PC-3 (cell line): ENCODE results near the gene LRRC8A. TPM values are rescaled to one million over a fixed set of nuclear protein-coding genes. Genes with fewer than 3 reads are reported as not detected.
A peak's percentile ranks its signal among the peaks of the same experiment; 100 is the strongest.
"Not testable (repeated sequence)": the region's sequence is repeated elsewhere in the genome, so short reads cannot be mapped to it uniquely, and the experiment has no call there.

Experiments
- ATAC-seq: fragments of 200-7000 bp; cut with Tn5 transposase; 2 replicates; pipeline ENCODE4 v1.9.1; 2020; ENCODE audit warnings: mild to moderate bottlenecking, moderate library complexity
- BruUV-seq: library from RNA; stranded (reverse); fragments of 400-500 nt; replicated peaks from 2 replicates; lab custom pipeline; 2021; lab: Mats Ljungman, UMichigan
- CTCF ChIA-PET: fragments of 300-600 bp; sonication (Branson Sonifier 250); formaldehyde crosslinking; loops from one replicate; lab custom pipeline; 2022; ENCODE audit warnings: antibody characterized with exemption; lab: Charles Lee
- POLR2A ChIA-PET: fragments of 300-600 bp; sonication (Branson Sonifier 250); formaldehyde crosslinking; loops from one replicate; lab custom pipeline; 2022; ENCODE audit warnings: antibody characterized with exemption; ENCODE audit not compliant: unreplicated experiment; lab: Charles Lee
- DNase-seq: peaks from one replicate; pipeline ENCODE4 v3.0.0-alpha.2; 2015
- H2AFZ ChIP-seq: fragments of 300-600 bp; sonication (generic); 2 replicates; pipeline ENCODE4 v1.6.0; 2016; ENCODE audit warnings: antibody characterized with exemption, low read length
- H3F3A ChIP-seq: fragments of 300-600 bp; sonication (generic); one replicate; pipeline ENCODE4 v1.6.0; 2017; ENCODE audit warnings: antibody characterized with exemption, low read length, control low read depth, mild to moderate bottlenecking; ENCODE audit not compliant: unreplicated experiment
- H3K27ac ChIP-seq: fragments of 300-600 bp; sonication (generic); 2 replicates; pipeline ENCODE4 v1.5.1; 2016; ENCODE audit warnings: mild to moderate bottlenecking, low read length
- H3K27me3 ChIP-seq: fragments of 300-600 bp; sonication (generic); 2 replicates; pipeline ENCODE4 v1.6.1; 2016; ENCODE audit warnings: low read length, mixed read lengths
- H3K36me3 ChIP-seq: fragments of 300-600 bp; sonication (generic); 2 replicates; pipeline ENCODE4 v1.6.1; 2016; ENCODE audit warnings: low read depth, mixed run types, low read length, mixed read lengths
- H3K4me1 ChIP-seq: fragments of 300-600 bp; sonication (generic); 2 replicates; pipeline ENCODE4 v1.5.1; 2016; ENCODE audit warnings: low read length; ENCODE audit not compliant: insufficient read depth
- H3K4me2 ChIP-seq: fragments of 300-600 bp; sonication (generic); 2 replicates; pipeline ENCODE4 v1.6.0; 2016; ENCODE audit warnings: low read length
- H3K4me3 ChIP-seq: fragments of 300-600 bp; sonication (generic); 2 replicates; pipeline ENCODE4 v1.5.1; 2016; ENCODE audit warnings: mild to moderate bottlenecking, low read length, mixed read lengths
- H3K79me2 ChIP-seq: fragments of 300-600 bp; sonication (generic); 2 replicates; pipeline ENCODE4 v1.6.1; 2017; ENCODE audit warnings: low read length, mixed read lengths
- H3K9ac ChIP-seq: fragments of 300-600 bp; sonication (generic); 2 replicates; pipeline ENCODE4 v1.6.0; 2016; ENCODE audit warnings: mild to moderate bottlenecking, low read length
- H3K9me2 ChIP-seq: fragments of 300-600 bp; sonication (generic); replicated peaks from 2 replicates; pipeline ENCODE4 v1.6.1; 2016; ENCODE audit warnings: mixed run types, low read length, mixed read lengths
- H3K9me3 ChIP-seq: fragments of 300-600 bp; sonication (generic); 2 replicates; pipeline ENCODE4 v1.6.1; 2016; ENCODE audit warnings: low read length, mixed read lengths
- H4K20me1 ChIP-seq: fragments of 300-600 bp; sonication (generic); 2 replicates; pipeline ENCODE4 v1.6.1; 2016; ENCODE audit warnings: low read length, mixed read lengths
- CTCF ChIP-seq: fragments of 300-600 bp; sonication (generic); conservative IDR thresholded peaks from 2 replicates; pipeline ENCODE4 v1.5.1; 2017; ENCODE audit warnings: antibody characterized with exemption, low read depth, mild to moderate bottlenecking, low read length
- EZH2 ChIP-seq: fragments of 300-600 bp; sonication (generic); IDR thresholded peaks from one replicate; pipeline ENCODE4 v1.6.1; 2017; ENCODE audit warnings: antibody characterized with exemption, mild to moderate bottlenecking, low read length; ENCODE audit not compliant: unreplicated experiment
- EZH2phosphoT487 ChIP-seq: fragments of 300-600 bp; sonication (generic); IDR thresholded peaks from 2 replicates; pipeline ENCODE4 v1.6.1; 2018; ENCODE audit warnings: mild to moderate bottlenecking, antibody characterized with exemption, low read length, borderline replicate concordance
- intact Hi-C: fragments of 100-400 bp; cut with micrococcal nuclease; formaldehyde crosslinking; loops from 2 replicates; pipeline ENCODE4 v1.9.0; 2023
- total RNA-seq: library from RNA; depleted of rRNA; stranded (reverse); fragments of >200 nt; gene quantifications from 2 replicates; pipeline ENCODE4 v1.2.3, GENCODE V29; 2014

LRRC8A gene
- total RNA-seq, 1 experiment from 2014 or later = 65.5 TPM

DNA sequence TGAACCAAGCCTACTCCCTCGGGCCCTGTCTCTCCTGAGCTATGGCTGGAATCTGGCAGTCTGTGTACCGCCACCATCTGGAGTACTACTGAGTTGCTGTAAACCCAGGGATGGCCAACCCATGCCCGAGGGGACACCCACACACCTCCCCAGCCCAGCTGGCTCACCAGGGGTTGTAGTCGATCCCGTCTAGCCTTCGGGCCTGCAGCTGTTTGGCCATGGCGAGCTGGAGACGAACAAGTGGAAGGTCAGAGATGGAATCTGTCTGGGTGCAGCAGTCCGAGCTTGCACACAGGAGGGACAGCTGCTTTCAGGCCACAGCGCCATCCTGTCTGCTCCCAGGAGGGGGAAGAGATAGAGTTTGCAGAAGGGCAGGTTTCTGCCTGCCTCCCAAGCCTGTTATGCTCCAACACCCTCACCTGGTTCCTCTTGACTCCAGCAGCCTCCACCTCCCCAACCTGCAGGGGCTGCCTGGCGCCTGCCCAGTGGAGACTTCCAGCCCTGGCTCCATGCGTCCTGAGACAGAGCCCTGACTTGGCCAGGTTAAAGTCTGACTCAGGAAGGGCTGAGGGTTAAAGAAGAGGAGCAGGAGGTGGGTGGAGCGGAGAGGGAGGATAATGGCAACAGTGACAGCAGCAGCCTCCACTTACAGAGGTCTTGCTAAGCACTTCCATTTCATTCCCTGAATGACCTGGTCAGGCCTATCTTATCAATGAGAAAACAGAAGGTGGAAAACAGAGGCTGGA is 36.6 kb upstream of the LRRC8A start:
- Histone ChIP-seq H3K27me3 (no peaks in the 10 kb centered on the region), H3F3A (no peaks in the 10 kb centered on the region), H3K4me3 (no peak overlapping the region), H2AFZ (no peak overlapping the region), H3K9me2 (no peaks in the 10 kb centered on the region), H3K79me2 (no peaks in the 10 kb centered on the region), H3K27ac (0 out of 2 replicates have a peak overlapping the region, but pooled peaks have one; percentile 3), H3K4me1 (no peaks in the 10 kb centered on the region), H3K4me2 (no peak overlapping the region), H3K9ac (no peak overlapping the region), H4K20me1 (no peaks in the 10 kb centered on the region), H3K36me3 (no peaks in the 10 kb centered on the region), H3K9me3 (no peaks in the 10 kb centered on the region)
- CTCF ChIA-PET = interaction anchor here (0.5 kb wide), 1 partner anchor 10 kb away, joined by 3 read pairs; no protein-coding TSS in a partner anchor
- no peak for TF ChIP-seq EZH2
- TF ChIP-seq EZH2phosphoT487 = no peak
- TF ChIP-seq CTCF = no peak
- no peak for ATAC-seq
- BruUV-seq = no TSS peak
- POLR2A ChIA-PET = no interaction called here
- no peak for DNase-seq
- intact Hi-C loops = no loop called here

DNA sequence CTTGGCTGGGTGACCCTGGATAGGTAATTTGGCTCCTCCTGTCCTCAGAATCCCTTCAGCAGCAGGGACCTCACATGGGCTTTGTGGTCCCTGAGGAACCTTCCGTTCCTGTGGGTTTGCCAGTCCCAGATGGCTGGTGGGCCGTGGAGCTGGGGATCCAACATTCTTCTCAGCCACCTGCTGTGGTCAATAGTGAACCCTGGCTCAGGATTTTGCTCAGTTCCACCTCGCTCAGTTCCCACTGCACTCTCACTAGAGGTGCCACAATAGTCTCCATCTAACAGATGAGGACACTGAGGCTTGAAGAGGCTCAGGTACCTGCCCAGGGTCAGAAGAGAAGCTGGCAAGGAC is 35.3 kb upstream of the LRRC8A start:
- DNase-seq = no peak
- BruUV-seq = no TSS peak
- ChIA-PET CTCF (no interaction called here), POLR2A (no interaction called here)
- Histone ChIP-seq H3K4me2 (no peak overlapping the region), H3K4me3 (no peak overlapping the region), H2AFZ (no peak overlapping the region), H3K9me2 (no peaks in the 10 kb centered on the region), H4K20me1 (no peaks in the 10 kb centered on the region), H3K79me2 (no peaks in the 10 kb centered on the region), H3K9me3 (no peaks in the 10 kb centered on the region), H3K27me3 (no peaks in the 10 kb centered on the region), H3F3A (no peaks in the 10 kb centered on the region), H3K36me3 (no peaks in the 10 kb centered on the region), H3K9ac (no peak overlapping the region), H3K27ac (no peak overlapping the region), H3K4me1 (no peaks in the 10 kb centered on the region)
- ATAC-seq = no peak
- intact Hi-C loops = no loop called here
- no peak for TF ChIP-seq CTCF
- TF ChIP-seq EZH2 = no peak
- TF ChIP-seq EZH2phosphoT487 = no peak

- Histone ChIP-seq H3K27me3 (no peaks in the 10 kb centered on the region), H3K4me2 (no peak overlapping the region), H3K9me2 (no peaks in the 10 kb centered on the region), H3K79me2 (no peaks in the 10 kb centered on the region), H3K9ac (no peak overlapping the region), H2AFZ (no peak overlapping the region), H3K27ac (no peak overlapping the region), H3K9me3 (no peaks in the 10 kb centered on the region), H4K20me1 (no peaks in the 10 kb centered on the region), H3F3A (no peaks in the 10 kb centered on the region), H3K4me1 (peaks cover under 1% of the 10 kb centered on the region; the same call in 1 of the 2 replicates), H3K36me3 (no peaks in the 10 kb centered on the region), H3K4me3 (no peak overlapping the region)
- TF ChIP-seq EZH2 = no peak
- no peak for TF ChIP-seq CTCF
- no peak for TF ChIP-seq EZH2phosphoT487
- POLR2A ChIA-PET = no interaction called here
- no peak for DNase-seq
- no peak for ATAC-seq
- no TSS peak for BruUV-seq
- CTCF ChIA-PET = no interaction called here
- intact Hi-C loops = no loop called here
Measured at GRCh38 chr9:128847803-128848202, 34.1 kb upstream of the LRRC8A start.

DNA sequence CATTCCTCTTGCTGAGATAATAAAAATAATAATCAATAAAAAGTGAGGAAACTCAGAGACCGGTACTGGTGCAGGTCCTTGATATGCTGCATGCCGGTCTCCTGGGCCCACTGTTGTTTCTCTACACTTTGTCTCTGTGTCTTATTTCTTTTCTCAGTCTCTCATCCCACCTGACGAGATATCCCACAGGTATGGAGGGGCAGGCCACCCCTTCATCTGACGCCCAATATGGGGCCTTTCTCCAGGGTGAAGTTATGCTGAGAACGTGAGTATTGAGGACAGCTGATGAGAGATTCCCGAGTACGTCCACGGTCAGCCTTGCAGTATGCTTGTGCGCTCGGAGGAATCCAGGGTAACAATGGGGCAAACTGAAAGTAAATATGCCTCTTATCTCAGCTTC is 30.9 kb upstream of the LRRC8A start:
- DNase-seq, H3K27me3 ChIP-seq, H3K36me3 ChIP-seq, H3K9me2 ChIP-seq, H3K4me1 ChIP-seq, CTCF ChIA-PET, ATAC-seq, H2AFZ ChIP-seq, H3K9me3 ChIP-seq, H3K4me2 ChIP-seq, H3K79me2 ChIP-seq, BruUV-seq, POLR2A ChIA-PET, H4K20me1 ChIP-seq, H3F3A ChIP-seq, intact Hi-C loops, H3K9ac ChIP-seq, H3K4me3 ChIP-seq, H3K27ac ChIP-seq: not testable (repeated sequence)
